Measurements from ENCODE around the gene MAP3K8. TPM values are rescaled to one million over a fixed set of nuclear protein-coding genes. Genes with fewer than 3 reads are reported as not detected.

The MAP3K8 gene
- total and polyA plus RNA-seq, 10 of the 15 experiments (the other 5 are each of a cell fraction or from before 2014, with no cell fraction given) = 25.5 to 115 (median 40.2) TPM

DNA sequence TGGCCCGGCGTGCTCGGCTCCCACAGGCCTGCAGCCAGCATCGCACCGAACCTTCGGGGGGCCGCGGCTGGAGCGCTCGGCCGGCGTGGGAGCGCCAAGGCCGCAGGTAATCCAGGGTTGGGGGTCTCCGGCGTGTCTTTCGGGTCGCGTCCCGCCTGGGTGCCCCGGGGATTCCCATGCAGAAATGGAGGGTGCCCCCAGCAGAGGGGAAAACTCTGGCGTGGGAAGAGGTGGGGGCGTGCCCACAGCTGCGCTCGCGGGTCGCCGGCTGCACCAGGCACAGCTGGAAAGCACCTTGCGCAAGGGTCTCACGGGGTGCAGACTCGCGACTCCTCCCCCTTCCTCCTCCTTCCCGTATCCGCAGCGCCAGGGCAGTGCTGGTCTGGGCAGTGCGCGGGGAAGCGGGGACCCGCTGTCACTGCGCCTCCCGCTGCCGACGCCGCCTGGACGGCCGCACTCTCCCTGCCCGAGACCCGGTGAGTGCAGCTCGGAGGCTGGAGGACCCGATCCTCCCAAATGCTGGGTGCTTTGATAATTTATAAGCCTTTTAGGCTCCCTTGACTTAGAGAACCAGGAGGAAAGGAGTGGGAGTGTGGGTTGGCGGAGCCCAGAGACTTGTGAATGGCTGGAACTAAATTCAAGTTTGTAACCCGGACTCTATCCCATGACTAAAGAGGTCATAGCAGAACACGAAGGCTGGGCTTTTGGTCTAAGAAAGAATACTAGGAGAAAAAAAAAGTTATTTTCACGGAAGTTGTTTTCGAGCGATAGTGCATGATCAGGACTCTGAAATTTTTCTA is 489 bp downstream of the MAP3K8 start:
- Histone ChIP-seq H3K4me1 (ENCODE audit: control insufficient read depth, insufficient read depth, low read length) (peaks cover 23% of the 10 kb centered on the region), H3K27ac (ENCODE audit: control insufficient read depth, insufficient read depth) (peak overlapping the region; percentile 91), H3K4me3 (peak overlapping the region; percentile 100), H3K36me3 (ENCODE audit: control insufficient read depth in 2 of 2, insufficient read depth in 2 of 2, low read length in 1 of 2) (peaks cover 2 to 19% of the 10 kb centered on the region in 2 experiments; a peak in 3 of 4 replicates), H2AFZ (ENCODE audit: control insufficient read depth, low read depth, low read length) (no peak overlapping the region), H4K20me1 (ENCODE audit: control insufficient read depth, insufficient read depth) (no peaks in the 10 kb centered on the region), H3K79me2 (ENCODE audit: control insufficient read depth, insufficient read depth, low read length) (peaks cover 67% of the 10 kb centered on the region), H3K9ac (ENCODE audit: control insufficient read depth, insufficient read depth, low read length) (peak overlapping the region; percentile 82), H3K4me2 (ENCODE audit: control insufficient read depth, insufficient read depth) (peak overlapping the region; percentile 26; the same call in 1 of the 2 replicates), H3K27me3 (replicated peaks in 1 of 2; ENCODE audit: control insufficient read depth in 2 of 2, insufficient read depth in 2 of 2, low read length in 1 of 2) (no peaks in the 10 kb centered on the region), H3K9me3 (replicated peaks; ENCODE audit: control insufficient read depth, insufficient read depth, low read length) (no peaks in the 10 kb centered on the region)
- FAIRE-seq = no peak
- ChIA-PET POLR2A (interaction anchor here (0.9 to 11.5 kb wide), 8 partner anchors 11 to 95 kb away, joined by 3 to 132 read pairs (median 13); no protein-coding TSS in a partner anchor), SMC1A (ENCODE audit: uncharacterized antibody, unreplicated experiment) (interaction anchor here (0.9 to 16.2 kb wide), 12 partner anchors 15 to 270 kb away, joined by 3 to 284 read pairs (median 6); no protein-coding TSS in a partner anchor), RAD21 (ENCODE audit: unreplicated experiment) (interaction anchor here (0.9 to 13.9 kb wide), 11 partner anchors 17 to 99 kb away, joined by 3 to 255 read pairs (median 7); no protein-coding TSS in a partner anchor), CTCF (interaction anchor here (1.6 to 13.9 kb wide), 9 partner anchors 16 to 102 kb away, joined by 3 to 123 read pairs (median 7); no protein-coding TSS in a partner anchor)
- peak; percentile 71 for ATAC-seq
- WGBS (ENCODE audit: insufficient coverage, insufficient replicate concordance, low lambda C conversion rate, missing lambda C conversion rate) = under 1% methylated on average over 51 of the region's 56 CpGs
- in situ Hi-C loops (cut with MboI) = no loop called here
- DNase-seq (ENCODE audit: low read depth, low spot score) = no peak
- no TSS peak for BruUV-seq (replicated peaks)
- intact Hi-C loops (cut with micrococcal nuclease; ENCODE audit: unreplicated experiment) = loop anchor here (2.0 to 5.0 kb wide), 2 partner anchors 20 to 58 kb away; no protein-coding TSS in a partner anchor
- TF ChIP-seq SIN3A (IDR thresholded peaks at IDR 0.05; ENCODE audit: low read depth, low read length) (peak; percentile 76), MTA2 (IDR thresholded peaks at IDR 0.05; ENCODE audit: low read depth) (peak; percentile 28; the same call in 1 of the 2 replicates), FOXM1 (IDR thresholded peaks at IDR 0.05; ENCODE audit: low read depth, low read length) (peak; percentile 51; the same call in 1 of the 2 replicates), MEF2A (IDR thresholded peaks at IDR 0.05; ENCODE audit: insufficient read depth, low read depth, low read length) (no peak), EGR1 (IDR thresholded peaks at IDR 0.05; ENCODE audit: borderline replicate concordance in 1 of 2, low read depth in 2 of 2, low read length in 2 of 2) (peak in 1 of 2 experiments; percentile 69; a peak in 1 of 3 replicates), ZNF217 (IDR thresholded peaks at IDR 0.05) (peak; percentile 62; the same call in 1 of the 2 replicates), EED (IDR thresholded peaks at IDR 0.05; ENCODE audit: low read depth) (peak; percentile 52; the same call in 1 of the 2 replicates), RCOR1 (conservative IDR thresholded peaks at IDR 0.05; ENCODE audit: low read depth, low read length) (0 out of 2 replicates have a peak, but pooled peaks have one; percentile 9), GATAD2B (conservative IDR thresholded peaks at IDR 0.05; ENCODE audit: low read depth) (peak; percentile 99), CHD1 (IDR thresholded peaks at IDR 0.05; ENCODE audit: low read depth, low read length) (0 out of 2 replicates have a peak, but pooled peaks have one; percentile 24), MYC (IDR thresholded peaks at IDR 0.05; ENCODE audit: insufficient read depth, insufficient read length, insufficient replicate concordance, low read length, severe bottlenecking) (no peak), MXI1 (IDR thresholded peaks at IDR 0.05; ENCODE audit: low read depth, low read length) (peak; percentile 69; the same call in 1 of the 2 replicates)
- TF ChIP-seq, protein P1, sequence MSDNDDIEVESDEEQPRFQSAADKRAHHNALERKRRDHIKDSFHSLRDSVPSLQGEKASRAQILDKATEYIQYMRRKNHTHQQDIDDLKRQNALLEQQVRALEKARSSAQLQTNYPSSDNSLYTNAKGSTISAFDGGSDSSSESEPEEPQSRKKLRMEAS (IDR thresholded peaks at IDR 0.05; ENCODE audit: low read depth, low read length) = no peak
- TF ChIP-seq, protein P2, sequence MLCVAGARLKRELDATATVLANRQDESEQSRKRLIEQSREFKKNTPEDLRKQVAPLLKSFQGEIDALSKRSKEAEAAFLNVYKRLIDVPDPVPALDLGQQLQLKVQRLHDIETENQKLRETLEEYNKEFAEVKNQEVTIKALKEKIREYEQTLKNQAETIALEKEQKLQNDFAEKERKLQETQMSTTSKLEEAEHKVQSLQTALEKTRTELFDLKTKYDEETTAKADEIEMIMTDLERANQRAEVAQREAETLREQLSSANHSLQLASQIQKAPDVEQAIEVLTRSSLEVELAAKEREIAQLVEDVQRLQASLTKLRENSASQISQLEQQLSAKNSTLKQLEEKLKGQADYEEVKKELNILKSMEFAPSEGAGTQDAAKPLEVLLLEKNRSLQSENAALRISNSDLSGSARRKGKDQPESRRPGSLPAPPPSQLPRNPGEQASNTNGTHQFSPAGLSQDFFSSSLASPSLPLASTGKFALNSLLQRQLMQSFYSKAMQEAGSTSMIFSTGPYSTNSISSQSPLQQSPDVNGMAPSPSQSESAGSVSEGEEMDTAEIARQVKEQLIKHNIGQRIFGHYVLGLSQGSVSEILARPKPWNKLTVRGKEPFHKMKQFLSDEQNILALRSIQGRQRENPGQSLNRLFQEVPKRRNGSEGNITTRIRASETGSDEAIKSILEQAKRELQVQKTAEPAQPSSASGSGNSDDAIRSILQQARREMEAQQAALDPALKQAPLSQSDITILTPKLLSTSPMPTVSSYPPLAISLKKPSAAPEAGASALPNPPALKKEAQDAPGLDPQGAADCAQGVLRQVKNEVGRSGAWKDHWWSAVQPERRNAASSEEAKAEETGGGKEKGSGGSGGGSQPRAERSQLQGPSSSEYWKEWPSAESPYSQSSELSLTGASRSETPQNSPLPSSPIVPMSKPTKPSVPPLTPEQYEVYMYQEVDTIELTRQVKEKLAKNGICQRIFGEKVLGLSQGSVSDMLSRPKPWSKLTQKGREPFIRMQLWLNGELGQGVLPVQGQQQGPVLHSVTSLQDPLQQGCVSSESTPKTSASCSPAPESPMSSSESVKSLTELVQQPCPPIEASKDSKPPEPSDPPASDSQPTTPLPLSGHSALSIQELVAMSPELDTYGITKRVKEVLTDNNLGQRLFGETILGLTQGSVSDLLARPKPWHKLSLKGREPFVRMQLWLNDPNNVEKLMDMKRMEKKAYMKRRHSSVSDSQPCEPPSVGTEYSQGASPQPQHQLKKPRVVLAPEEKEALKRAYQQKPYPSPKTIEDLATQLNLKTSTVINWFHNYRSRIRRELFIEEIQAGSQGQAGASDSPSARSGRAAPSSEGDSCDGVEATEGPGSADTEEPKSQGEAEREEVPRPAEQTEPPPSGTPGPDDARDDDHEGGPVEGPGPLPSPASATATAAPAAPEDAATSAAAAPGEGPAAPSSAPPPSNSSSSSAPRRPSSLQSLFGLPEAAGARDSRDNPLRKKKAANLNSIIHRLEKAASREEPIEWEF (IDR thresholded peaks at IDR 0.05; ENCODE audit: insufficient replicate concordance, low read depth, low read length) = peak; percentile 43
- TF ChIP-seq, protein P3, sequence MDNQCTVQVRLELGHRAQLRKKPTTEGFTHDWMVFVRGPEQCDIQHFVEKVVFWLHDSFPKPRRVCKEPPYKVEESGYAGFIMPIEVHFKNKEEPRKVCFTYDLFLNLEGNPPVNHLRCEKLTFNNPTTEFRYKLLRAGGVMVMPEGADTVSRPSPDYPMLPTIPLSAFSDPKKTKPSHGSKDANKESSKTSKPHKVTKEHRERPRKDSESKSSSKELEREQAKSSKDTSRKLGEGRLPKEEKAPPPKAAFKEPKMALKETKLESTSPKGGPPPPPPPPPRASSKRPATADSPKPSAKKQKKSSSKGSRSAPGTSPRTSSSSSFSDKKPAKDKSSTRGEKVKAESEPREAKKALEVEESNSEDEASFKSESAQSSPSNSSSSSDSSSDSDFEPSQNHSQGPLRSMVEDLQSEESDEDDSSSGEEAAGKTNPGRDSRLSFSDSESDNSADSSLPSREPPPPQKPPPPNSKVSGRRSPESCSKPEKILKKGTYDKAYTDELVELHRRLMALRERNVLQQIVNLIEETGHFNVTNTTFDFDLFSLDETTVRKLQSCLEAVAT (IDR thresholded peaks at IDR 0.05) = peak; percentile 90
